Caco-2 (cell line): ENCODE data around the gene SLC4A5. TPM values are rescaled to one million over a fixed set of nuclear protein-coding genes. Genes with fewer than 3 reads are reported as not detected.

Source experiments
- BruUV-seq: library from RNA; stranded (reverse); fragments of 400-500 nt; replicated peaks from 2 replicates; lab custom pipeline; 2021; lab: Mats Ljungman, UMichigan
- CTCF ChIA-PET: fragments of 300-600 bp; sonication (Branson Sonifier 250); formaldehyde crosslinking; loops from one replicate; lab custom pipeline; 2022; ENCODE audit warnings: antibody characterized with exemption; lab: Charles Lee
- POLR2A ChIA-PET: fragments of 300-600 bp; sonication (Branson Sonifier 250); formaldehyde crosslinking; loops from one replicate; lab custom pipeline; 2022; ENCODE audit warnings: antibody characterized with exemption; lab: Charles Lee
- DNase-seq, 2 experiments: peaks; one replicate each; pipeline versions ENCODE4 v3.0.0 to v3.0.0-alpha.2; 2020 to 2022
- H3K27me3 ChIP-seq: replicated peaks from 2 replicates; pipeline ENCODE4 v1.6.0; 2011; ENCODE audit warnings: low read length; ENCODE audit not compliant: control insufficient read depth, insufficient read depth
- H3K36me3 ChIP-seq: 2 replicates; pipeline ENCODE4 v1.5.1; 2011; ENCODE audit warnings: low read length; ENCODE audit not compliant: control insufficient read depth, insufficient read depth
- H3K4me1 ChIP-seq: fragments of 250-450 bp; sonication (Bioruptor Pico); 2 replicates; pipeline ENCODE4 v1.5.1; 2020; ENCODE audit warnings: mild to moderate bottlenecking
- H3K4me3 ChIP-seq: 2 replicates; pipeline ENCODE4 v1.5.1; 2011; ENCODE audit warnings: low read depth, mild to moderate bottlenecking, control low read depth, low read length
- H3K9me3 ChIP-seq: fragments of 250-450 bp; sonication (Bioruptor Pico); 2 replicates; pipeline ENCODE4 v1.5.1; 2020; ENCODE audit warnings: mild to moderate bottlenecking, moderate library complexity
- H3K27ac Mint-ChIP-seq: one replicate; pipeline ENCODE4 v1.8.0; 2022; ENCODE audit warnings: mixed read lengths; ENCODE audit not compliant: unreplicated experiment
- H3K27me3 Mint-ChIP-seq: one replicate; pipeline ENCODE4 v1.8.0; 2022; ENCODE audit warnings: mixed read lengths; ENCODE audit not compliant: insufficient read depth, unreplicated experiment
- H3K36me3 Mint-ChIP-seq: one replicate; pipeline ENCODE4 v1.8.0; 2022; ENCODE audit warnings: mild to moderate bottlenecking, mixed read lengths; ENCODE audit not compliant: insufficient read depth, unreplicated experiment
- H3K4me1 Mint-ChIP-seq: one replicate; pipeline ENCODE4 v1.8.0; 2022; ENCODE audit warnings: low read depth, mixed read lengths; ENCODE audit not compliant: unreplicated experiment
- H3K4me3 Mint-ChIP-seq: one replicate; pipeline ENCODE4 v1.8.0; 2022; ENCODE audit warnings: mild to moderate bottlenecking, moderate library complexity, mixed read lengths; ENCODE audit not compliant: unreplicated experiment
- H3K9me3 Mint-ChIP-seq: one replicate; pipeline ENCODE4 v1.8.0; 2022; ENCODE audit warnings: mixed read lengths; ENCODE audit not compliant: unreplicated experiment
- CTCF ChIP-seq, 2 experiments: fragments of 200-600 bp in 1 of 2; IDR thresholded peaks; 1 replicate in 1 of 2; 2 replicates in 1 of 2; pipeline versions ENCODE4 v1.5.1 to v1.8.0; 2011 to 2022; ENCODE audit warnings: antibody characterized with exemption in 1 of 2, control low read depth in 1 of 2, inconsistent platforms in 1 of 2, low read depth in 1 of 2, low read length in 1 of 2, mild to moderate bottlenecking in 1 of 2, moderate library complexity in 1 of 2; ENCODE audit not compliant: insufficient read depth in 1 of 2, severe bottlenecking in 1 of 2, unreplicated experiment in 1 of 2
- intact Hi-C: fragments of 100-400 bp; cut with micrococcal nuclease; formaldehyde crosslinking; loops from one replicate; pipeline ENCODE4 v1.10.0; 2022; ENCODE audit not compliant: unreplicated experiment
- total RNA-seq: library from RNA; stranded (reverse); gene quantifications from 2 replicates; pipeline ENCODE4 v1.2.3, GENCODE V29; 2022

Gene SLC4A5
- total RNA-seq, 1 experiment from 2014 or later, result 2.2 TPM

DNA sequence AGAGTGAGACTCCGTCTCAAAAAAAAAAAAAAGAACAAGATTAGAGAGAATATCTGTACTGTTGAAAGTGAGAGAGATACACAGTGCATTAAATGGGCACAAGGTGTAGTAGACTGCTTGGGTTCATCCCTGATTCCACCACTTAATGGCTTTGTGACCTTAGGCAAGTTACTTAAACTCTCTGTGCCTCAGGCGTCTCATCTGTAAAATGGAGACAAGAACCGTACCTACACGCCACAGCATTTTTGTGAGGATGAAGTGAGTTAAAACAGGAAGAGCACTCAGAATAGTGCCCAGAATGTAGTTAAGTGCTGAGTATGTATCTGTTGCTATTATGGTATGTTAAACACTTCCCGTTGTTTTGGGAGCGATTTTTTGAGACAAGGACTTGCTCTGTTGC, 80.5 kb downstream of the SLC4A5 start:
- no peak overlapping the region for H3K4me3 Mint-ChIP-seq
- H3K27ac Mint-ChIP-seq, result no peak overlapping the region
- Histone ChIP-seq H3K9me3 (no peaks in the 10 kb centered on the region), H3K4me3 (no peak overlapping the region), H3K4me1 (no peaks in the 10 kb centered on the region), H3K36me3 (no peaks in the 10 kb centered on the region), H3K27me3 (no peaks in the 10 kb centered on the region)
- CTCF ChIA-PET, result no interaction called here
- intact Hi-C loops, result no loop called here
- no TSS peak for BruUV-seq
- DNase-seq, result no peak
- no peaks in the 10 kb centered on the region for H3K9me3 Mint-ChIP-seq
- H3K27me3 Mint-ChIP-seq, result no peaks in the 10 kb centered on the region
- no peak for TF ChIP-seq CTCF (IDR thresholded peaks at IDR 0.05; ENCODE audit: insufficient read depth in 1 of 2, low read depth in 1 of 2, low read length in 1 of 2, severe bottlenecking in 1 of 2, unreplicated experiment in 1 of 2)
- peaks cover 5% of the 10 kb centered on the region for H3K4me1 Mint-ChIP-seq
- POLR2A ChIA-PET, result no interaction called here
- H3K36me3 Mint-ChIP-seq, result no peaks in the 10 kb centered on the region

- BruUV-seq, result no TSS peak
- Histone ChIP-seq H3K4me3 (no peak overlapping the region), H3K36me3 (no peaks in the 10 kb centered on the region), H3K9me3 (no peaks in the 10 kb centered on the region), H3K27me3 (no peaks in the 10 kb centered on the region), H3K4me1 (no peaks in the 10 kb centered on the region)
- ChIA-PET CTCF (interaction anchor here (0.8 to 1.1 kb wide), 4 partner anchors 11 to 82 kb away, joined by 3 to 6 read pairs (median 4); partner anchors contain the start of gene MOB1A), POLR2A (no interaction called here)
- DNase-seq, result peak; percentile 65 to 79
- Mint-ChIP-seq H3K27me3 (no peaks in the 10 kb centered on the region), H3K4me3 (no peak overlapping the region), H3K9me3 (no peaks in the 10 kb centered on the region), H3K27ac (no peak overlapping the region), H3K36me3 (no peaks in the 10 kb centered on the region), H3K4me1 (peaks cover 5% of the 10 kb centered on the region)
- intact Hi-C loops, result loop anchor here (1.0 kb wide), 1 partner anchor 11 kb away; no protein-coding TSS in a partner anchor
- TF ChIP-seq CTCF (IDR thresholded peaks at IDR 0.05; ENCODE audit: insufficient read depth in 1 of 2, low read depth in 1 of 2, low read length in 1 of 2, severe bottlenecking in 1 of 2, unreplicated experiment in 1 of 2), result peak; percentile 41 to 61
Observed at GRCh38 chr2:74261204-74261864, 81.9 kb downstream of the SLC4A5 start.

- Histone ChIP-seq H3K4me1 (no peaks in the 10 kb centered on the region), H3K36me3 (no peaks in the 10 kb centered on the region), H3K9me3 (no peaks in the 10 kb centered on the region), H3K27me3 (no peaks in the 10 kb centered on the region), H3K4me3 (no peak overlapping the region)
- Mint-ChIP-seq H3K9me3 (no peaks in the 10 kb centered on the region), H3K27ac (no peak overlapping the region), H3K4me1 (peaks cover 5% of the 10 kb centered on the region), H3K4me3 (no peak overlapping the region), H3K27me3 (no peaks in the 10 kb centered on the region), H3K36me3 (no peaks in the 10 kb centered on the region)
- CTCF ChIA-PET, result interaction anchor here (1.1 kb wide), 1 partner anchor 75 kb away, joined by 4 read pairs; no protein-coding TSS in a partner anchor
- POLR2A ChIA-PET, result no interaction called here
- no peak for DNase-seq
- no peak for TF ChIP-seq CTCF (IDR thresholded peaks at IDR 0.05; ENCODE audit: insufficient read depth in 1 of 2, low read depth in 1 of 2, low read length in 1 of 2, severe bottlenecking in 1 of 2, unreplicated experiment in 1 of 2)
- BruUV-seq, result no TSS peak
- intact Hi-C loops, result no loop called here
Observed at GRCh38 chr2:74260495-74260894, 82.7 kb downstream of the SLC4A5 start.
